NCI-H1694 treated with DMSO at 0.1 percent for 48 hours (cell line): ENCODE measurements around the gene C1S.
"Not testable (repeated sequence)": the region's sequence is repeated elsewhere in the genome, so short reads cannot be mapped to it uniquely, and the experiment has no call there.

ENCODE experiments used
- DNase-seq: peaks from one replicate; lab custom pipeline; 2025; lab: John Stamatoyannopoulos, UW

The C1S gene

DNA sequence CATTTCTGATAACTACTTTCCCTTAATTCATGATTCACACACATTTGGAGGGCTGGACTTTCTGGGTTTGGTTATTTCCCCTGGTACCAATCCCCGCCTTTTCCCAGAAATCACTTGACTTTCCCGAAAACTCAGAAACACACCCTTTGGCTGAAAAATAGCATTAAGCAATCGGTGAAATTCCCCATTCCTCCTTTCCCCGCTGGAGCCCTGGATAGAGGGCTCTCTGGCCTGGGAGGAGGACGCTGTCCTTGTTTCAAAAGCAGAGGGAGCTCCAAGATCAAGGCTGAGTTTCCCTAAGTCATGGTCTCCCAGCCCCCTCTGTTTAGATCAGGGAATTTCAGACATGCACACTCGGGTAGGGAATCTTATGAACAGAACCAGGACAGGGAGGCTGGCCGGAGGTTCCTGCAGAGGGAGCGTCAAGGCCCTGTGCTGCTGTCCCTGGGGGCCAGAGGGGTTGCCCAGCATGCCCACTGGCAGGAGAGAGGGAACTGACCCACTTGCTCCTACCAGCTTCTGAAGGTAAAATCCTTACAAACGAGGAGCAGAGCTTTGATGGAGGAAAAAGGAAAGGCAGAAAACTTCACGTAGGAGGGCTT is at the start of gene C1S:
TSS of gene C1S (plus strand) at position 366 of the 602 bp plus-strand sequence. CDS start 1,195 bp downstream, outside the sequence.
- DNase-seq = no peak

DNA sequence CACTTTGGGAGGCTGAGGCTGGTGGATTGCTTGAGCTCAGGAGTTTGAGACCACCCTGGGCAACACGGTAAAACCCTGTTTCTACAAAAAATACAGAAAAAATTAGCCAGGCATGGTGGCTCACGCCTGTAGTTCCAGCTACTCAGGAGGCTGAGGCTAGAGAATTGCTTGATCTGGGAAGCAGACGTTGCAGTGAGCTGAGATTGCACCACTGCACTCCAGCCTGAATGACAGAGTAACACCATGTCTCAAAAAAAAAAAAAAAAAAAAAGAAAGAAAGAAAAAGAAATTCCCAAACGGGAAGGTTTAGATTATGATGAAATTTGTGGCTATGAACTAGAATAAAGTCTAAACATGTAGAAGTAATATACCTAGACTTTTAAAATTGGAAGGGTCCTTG is 49.1 kb upstream of the C1S start:
- DNase-seq = not testable (repeated sequence)

DNA sequence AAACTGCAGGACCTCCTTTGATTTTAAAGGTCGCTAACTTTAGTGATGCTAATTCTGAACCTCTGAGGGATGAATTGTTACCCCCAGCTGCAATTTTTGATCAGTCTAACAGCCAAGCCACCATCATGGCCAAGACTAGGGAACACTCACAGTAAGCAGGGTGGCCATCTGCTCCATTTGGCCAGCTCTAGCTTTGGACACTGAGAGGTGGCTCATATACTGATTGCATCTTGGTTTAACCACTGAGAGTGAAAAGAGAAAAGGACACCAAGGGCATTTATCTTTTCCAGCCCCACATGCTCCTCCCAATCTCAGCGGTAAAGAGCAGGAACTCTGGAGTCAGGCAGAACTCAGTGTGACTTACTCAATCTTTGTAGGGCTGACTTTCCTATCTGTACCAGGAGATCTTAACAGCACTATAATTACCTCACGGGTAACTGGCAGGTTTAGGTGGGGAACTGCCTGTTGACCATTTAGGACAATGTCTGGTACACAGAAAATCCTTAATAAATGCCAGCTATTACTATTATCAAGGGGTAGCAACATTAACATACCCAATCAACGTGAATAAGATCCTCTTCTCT is 48.4 kb upstream of the C1S start:
- no peak for DNase-seq

DNA sequence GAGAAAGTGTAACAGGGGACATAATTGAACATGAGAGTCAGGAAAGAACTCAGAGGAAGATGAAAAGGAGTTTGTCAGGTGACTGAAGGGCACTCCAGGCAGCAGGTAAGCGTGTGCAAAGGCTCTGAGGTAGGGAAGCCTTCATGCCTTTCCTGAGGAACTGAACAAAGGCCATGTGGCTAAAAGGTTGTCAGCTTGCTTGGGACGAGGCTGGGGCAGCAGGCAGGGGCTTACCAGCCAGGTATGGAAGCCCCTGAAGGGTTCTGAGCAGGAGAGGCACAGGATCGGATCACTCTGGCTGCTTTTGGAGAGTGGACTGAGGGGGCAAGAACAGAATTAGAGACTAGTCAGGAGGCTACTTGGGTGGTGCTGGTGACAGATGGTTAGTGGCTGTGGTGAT is 47.4 kb upstream of the C1S start:
- DNase-seq = no peak

GRCh38 chr12:7015555-7016370 is 44.8 kb upstream of the C1S start:
- no peak for DNase-seq

DNA sequence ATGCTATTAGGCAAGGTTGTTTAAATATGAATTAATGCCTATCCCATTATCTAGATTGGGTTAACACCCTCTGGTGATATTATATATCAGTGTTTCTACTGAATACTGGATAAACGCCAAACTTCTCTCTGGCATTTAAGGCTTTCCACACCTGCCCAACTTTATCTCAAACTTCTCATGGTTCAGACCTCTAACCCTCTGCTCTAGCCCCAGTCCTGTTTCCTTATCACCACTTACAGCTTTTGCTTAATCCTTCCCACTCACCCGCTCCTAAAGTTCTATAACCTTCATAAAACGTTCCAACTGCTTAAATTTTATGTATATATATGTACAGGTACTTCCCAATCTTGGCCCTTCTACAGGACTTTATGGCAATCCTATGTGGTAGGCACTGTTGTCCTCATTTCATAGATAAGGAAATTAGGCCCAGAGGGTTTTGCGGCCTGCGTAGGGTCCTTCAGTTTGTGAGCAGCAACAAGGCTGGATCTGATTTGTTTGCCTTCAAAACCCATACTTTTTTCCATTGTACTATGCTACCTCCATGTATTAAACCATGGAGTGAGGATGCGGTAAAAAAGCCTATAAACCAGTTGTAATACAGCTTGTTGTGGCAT is 43.5 kb upstream of the C1S start:
- DNase-seq = no peak

DNA sequence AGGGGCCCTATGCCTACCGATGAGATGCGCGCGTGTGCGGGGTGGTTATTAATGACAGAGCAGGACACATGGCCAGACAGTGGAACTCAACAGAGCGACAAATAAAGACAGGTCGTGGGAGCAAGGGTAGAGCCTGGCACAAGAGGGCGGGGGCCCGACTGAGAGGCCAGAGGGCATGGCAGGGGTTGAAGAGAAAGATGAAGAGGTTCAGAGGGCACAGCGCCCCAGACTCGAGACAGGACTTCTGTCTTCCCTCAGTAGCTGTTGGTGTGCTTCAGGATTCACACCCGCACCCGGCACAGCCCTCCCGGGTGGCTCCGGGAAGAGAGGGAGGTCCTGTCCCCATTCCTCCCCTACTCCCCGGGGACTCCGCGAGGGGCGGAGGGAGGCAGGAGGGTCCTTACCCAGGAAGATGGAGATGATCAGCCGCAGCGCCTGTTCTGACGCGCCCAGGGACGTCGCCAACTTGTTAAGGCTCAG is 42.6 kb upstream of the C1S start:
- DNase-seq = no peak

DNA sequence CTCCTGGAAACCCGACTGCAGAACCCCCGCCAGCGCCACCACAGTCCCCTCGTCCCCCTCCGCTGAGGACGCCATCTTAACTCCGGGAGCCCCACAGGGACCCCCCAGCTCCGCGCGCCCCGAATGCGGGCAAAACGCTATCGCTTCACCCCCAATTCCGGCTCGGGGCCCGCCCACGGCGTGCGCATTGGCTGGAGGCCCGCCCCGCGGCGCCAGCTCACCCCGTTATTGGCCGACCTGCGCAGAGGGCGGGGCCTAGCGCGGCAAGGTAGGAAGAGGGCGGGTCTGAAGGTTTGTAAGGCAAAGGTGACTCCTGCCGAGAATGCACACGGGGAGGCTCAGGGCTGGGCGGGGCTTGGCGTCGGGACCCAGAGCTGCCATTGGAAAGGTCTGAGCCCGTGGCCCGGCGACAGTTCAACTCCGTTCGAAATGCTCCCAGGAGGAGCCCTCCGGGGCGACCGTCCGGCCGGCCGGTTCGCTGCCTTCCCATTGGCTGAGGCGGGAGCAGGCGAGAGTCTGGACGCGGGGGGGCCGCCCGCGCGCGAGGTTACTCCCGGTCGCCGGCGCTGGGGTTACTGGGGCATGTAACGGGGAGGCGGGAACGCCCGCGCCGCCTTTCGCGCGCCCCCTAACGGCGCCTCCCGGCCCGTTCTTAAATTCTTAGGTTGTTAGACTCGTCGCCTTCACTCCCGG is 42.0 kb upstream of the C1S start, which contains the start of gene LPCAT3:
TSS of gene LPCAT3 (minus strand) at position 127 of the 693 bp plus-strand sequence. CDS start at position 75, 52 bp downstream.
- peak; percentile 97 for DNase-seq

- peak; percentile 57 for DNase-seq
These were observed 41.4 kb upstream of the C1S start for GRCh38 chr12:7019043-7019569.

GRCh38 chr12:7021956-7022355 is 38.6 kb upstream of the C1S start:
- DNase-seq = no peak

GRCh38 chr12:7023114-7023513 is 37.4 kb upstream of the C1S start:
- DNase-seq = no peak

- no peak for DNase-seq
These were observed 33.7 kb upstream of the C1S start for GRCh38 chr12:7026854-7027253.

DNA sequence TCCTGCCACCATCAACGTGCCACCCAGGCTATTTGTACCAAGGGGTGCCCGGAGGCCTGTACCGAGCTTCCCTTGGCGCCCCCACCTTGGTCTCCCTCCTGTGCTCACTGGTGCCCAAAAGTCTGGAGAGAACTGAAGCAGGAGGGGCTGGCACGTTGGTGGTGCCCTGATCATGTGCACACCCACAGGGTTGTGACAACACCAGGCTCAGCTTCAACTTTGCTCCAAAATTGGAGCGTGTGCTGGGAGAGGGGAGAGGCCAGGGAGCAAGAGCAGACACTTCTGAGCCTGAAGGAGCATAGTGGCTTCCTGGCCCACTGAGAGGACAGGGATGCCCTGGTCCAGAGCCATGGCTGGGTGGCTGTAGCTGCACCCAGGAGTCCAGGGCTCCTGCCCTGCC is 29.2 kb upstream of the C1S start:
- no peak for DNase-seq

DNA sequence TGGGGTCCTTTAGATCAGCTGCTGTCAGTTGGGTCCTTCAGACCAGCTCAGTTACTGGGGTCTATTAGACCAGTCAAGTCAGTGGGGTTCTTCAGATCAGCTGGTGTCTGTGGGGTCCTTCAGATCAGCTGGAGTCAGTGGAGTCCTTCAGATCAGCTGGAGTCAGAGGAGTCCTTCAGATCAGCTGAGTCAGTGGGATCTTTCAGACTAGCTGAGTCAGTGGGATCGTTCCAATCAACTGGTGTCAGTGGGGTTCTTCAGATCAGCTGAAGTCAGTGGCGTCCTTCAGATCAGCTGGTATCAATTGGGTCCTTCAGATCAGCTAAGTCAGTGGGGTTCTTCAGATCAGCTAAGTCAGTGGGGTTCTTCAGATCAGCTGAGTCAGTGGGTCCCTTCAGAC is 27.5 kb upstream of the C1S start:
- no peak for DNase-seq

- DNase-seq = no peak
These were observed 26.1 kb upstream of the C1S start for GRCh38 chr12:7034464-7034863.

DNA sequence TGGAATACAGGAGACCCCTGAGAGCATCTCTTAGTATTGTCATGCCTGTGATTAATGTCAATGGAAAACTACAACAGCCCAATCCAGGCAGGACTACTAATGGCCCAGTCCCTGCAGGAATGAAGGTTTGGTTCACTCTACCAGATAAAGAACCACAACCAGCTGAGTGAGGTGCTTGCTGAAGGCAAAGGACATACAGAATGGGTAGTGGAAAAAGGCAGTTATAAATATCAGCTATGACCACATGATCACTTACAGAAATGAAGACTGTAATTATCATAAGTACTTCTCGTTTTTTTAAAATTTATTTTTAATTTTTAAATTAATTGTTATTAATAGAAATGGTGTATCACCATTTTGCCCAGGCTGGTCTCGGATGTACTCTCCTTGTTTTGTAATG is 25.1 kb upstream of the C1S start:
- DNase-seq = no peak

DNA sequence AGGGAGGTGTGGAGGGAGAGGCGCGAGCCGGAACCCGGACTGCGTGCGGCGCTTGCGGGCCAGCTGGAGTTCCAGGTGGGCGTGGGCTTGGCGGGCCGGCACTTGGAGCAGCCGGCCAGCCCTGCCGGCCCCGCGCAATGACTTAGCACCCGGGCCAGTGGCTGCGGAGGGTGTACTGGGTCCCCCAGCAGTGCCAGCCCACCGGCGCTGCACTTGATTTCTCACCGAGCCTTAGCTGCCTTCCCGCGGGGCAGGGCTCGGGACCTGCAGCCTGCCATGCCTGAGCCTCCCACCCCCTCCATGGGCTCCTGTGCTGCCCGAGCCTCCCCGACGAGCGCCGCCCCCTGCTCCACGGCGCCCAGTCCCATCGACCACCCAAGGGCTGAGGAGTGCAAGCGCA is 23.1 kb upstream of the C1S start:
- not testable (repeated sequence) for DNase-seq

GRCh38 chr12:7038591-7038990 is 21.9 kb upstream of the C1S start:
- DNase-seq = no peak

DNA sequence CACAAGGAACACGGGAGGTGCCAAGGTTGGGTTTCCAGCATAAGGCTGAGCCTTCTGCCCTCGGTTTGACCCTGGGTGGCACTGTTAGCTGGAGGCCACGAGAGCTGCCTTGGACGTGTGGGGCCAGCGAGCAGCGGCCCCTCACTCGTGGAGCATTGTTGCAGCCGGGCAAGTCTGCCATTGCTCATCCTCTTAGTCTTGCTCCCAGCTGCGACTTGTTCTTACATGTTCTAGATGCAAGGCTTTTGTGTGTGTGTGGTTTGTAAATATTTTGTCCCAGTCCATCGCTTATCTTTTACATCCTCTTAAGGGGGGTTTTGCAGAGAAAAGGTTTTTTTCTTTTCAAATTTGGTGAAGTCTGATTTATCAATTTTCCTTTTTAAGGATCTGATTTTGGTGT is 21.1 kb upstream of the C1S start:
- no peak for DNase-seq

DNA sequence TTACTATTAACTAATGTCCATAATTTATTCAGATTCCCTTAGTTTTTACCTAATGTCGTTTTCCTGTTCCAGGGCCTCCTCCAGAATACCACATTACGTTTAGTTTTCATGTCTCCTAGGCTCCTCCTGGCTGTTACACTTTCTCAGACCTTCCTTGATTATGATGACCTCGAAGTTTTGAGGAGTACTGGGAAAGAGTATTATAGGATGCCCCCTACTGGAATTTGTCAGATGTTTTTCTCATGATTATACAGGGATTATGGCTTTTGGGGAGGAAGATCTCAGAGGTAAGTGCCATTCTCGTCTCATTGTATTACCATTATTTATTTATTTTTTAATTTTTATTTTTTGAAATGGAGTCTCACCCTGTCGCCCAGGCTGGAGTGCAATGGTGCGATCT is 17.7 kb upstream of the C1S start:
- DNase-seq = peak; percentile 44

DNA sequence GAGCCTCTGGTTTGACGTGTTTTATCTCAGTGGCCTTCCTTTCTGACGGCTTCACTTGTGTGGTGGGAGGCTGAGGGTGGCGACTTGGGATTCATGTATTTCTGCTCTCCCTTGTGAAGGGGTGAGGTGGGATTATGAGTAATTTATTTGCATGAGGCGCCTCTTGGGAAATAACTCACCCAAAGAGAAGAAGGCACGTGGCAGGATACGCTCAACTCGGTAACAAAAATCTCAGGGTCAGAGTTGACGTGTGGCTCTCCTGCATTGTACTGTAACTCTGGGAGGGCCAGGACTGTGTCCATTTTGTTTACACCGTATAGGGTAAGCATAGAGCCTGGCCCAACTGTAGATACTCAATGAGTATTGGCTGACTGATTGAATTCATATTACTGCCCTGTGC is 14.6 kb upstream of the C1S start:
- no peak for DNase-seq
